Measurements from ENCODE around the gene NEAT1. TPM values are rescaled to one million over a fixed set of nuclear protein-coding genes. Genes with fewer than 3 reads are reported as not detected.

NEAT1 gene
- total and polyA plus RNA-seq, 9 of the 15 experiments (the other 6 are each of a cell fraction or from before 2014, with no cell fraction given) = 20.1 to 389 (median 62.8) TPM

GRCh38 chr11:65422633-65423515 lies at the start of gene NEAT1 (continued):
- TF ChIP-seq E4F1 (CRISPR knock-in tag; IDR thresholded peaks at IDR 0.05; ENCODE audit: borderline replicate concordance) = peak; percentile 94
- peak; percentile 70; the same call in 1 of the 2 replicates for TF ChIP-seq NFATC3 (IDR thresholded peaks at IDR 0.05)
- peak; percentile 99 for TF ChIP-seq ZNF23 (CRISPR knock-in tag; IDR thresholded peaks at IDR 0.05)
- 0 out of 2 replicates have a peak, but pooled peaks have one; percentile 41 for TF ChIP-seq CBX5 (IDR thresholded peaks at IDR 0.05; ENCODE audit: borderline replicate concordance, low read depth)
- peak; percentile 40 for TF ChIP-seq MEIS2 (IDR thresholded peaks at IDR 0.05; ENCODE audit: partially characterized antibody)
- no peak for TF ChIP-seq HDGF (IDR thresholded peaks at IDR 0.05)
- peak; percentile 46 for TF ChIP-seq TCF3 (CRISPR knock-in tag; IDR thresholded peaks at IDR 0.05)
- TF ChIP-seq RFX7 (CRISPR knock-in tag; IDR thresholded peaks at IDR 0.05) = peak; percentile 99
- TF ChIP-seq NFRKB (IDR thresholded peaks at IDR 0.05; ENCODE audit: low read depth) = peak; percentile 59; the same call in 1 of the 2 replicates
- peak; percentile 100 for TF ChIP-seq GABPB2 (CRISPR knock-in tag; conservative IDR thresholded peaks at IDR 0.05)
- TF ChIP-seq RBM34 (IDR thresholded peaks at IDR 0.05; ENCODE audit: borderline replicate concordance, insufficient read depth, low read length) = no peak
- TF ChIP-seq NR1H2 (CRISPR knock-in tag; IDR thresholded peaks at IDR 0.05) = peak; percentile 40; the same call in 1 of the 2 replicates
- peak; percentile 100 for TF ChIP-seq ZNF253 (CRISPR knock-in tag; conservative IDR thresholded peaks at IDR 0.05)
- TF ChIP-seq HDAC3 (IDR thresholded peaks at IDR 0.05; ENCODE audit: borderline replicate concordance, partially characterized antibody) = no peak
- no peak for TF ChIP-seq BMI1 (IDR thresholded peaks at IDR 0.05; ENCODE audit: low read length)

All from K562 (cell line).